ENCODE data around the gene MYO19.

Gene MYO19, protein sequence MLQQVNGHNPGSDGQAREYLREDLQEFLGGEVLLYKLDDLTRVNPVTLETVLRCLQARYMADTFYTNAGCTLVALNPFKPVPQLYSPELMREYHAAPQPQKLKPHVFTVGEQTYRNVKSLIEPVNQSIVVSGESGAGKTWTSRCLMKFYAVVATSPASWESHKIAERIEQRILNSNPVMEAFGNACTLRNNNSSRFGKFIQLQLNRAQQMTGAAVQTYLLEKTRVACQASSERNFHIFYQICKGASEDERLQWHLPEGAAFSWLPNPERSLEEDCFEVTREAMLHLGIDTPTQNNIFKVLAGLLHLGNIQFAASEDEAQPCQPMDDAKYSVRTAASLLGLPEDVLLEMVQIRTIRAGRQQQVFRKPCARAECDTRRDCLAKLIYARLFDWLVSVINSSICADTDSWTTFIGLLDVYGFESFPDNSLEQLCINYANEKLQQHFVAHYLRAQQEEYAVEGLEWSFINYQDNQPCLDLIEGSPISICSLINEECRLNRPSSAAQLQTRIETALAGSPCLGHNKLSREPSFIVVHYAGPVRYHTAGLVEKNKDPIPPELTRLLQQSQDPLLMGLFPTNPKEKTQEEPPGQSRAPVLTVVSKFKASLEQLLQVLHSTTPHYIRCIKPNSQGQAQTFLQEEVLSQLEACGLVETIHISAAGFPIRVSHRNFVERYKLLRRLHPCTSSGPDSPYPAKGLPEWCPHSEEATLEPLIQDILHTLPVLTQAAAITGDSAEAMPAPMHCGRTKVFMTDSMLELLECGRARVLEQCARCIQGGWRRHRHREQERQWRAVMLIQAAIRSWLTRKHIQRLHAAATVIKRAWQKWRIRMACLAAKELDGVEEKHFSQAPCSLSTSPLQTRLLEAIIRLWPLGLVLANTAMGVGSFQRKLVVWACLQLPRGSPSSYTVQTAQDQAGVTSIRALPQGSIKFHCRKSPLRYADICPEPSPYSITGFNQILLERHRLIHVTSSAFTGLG

DNA sequence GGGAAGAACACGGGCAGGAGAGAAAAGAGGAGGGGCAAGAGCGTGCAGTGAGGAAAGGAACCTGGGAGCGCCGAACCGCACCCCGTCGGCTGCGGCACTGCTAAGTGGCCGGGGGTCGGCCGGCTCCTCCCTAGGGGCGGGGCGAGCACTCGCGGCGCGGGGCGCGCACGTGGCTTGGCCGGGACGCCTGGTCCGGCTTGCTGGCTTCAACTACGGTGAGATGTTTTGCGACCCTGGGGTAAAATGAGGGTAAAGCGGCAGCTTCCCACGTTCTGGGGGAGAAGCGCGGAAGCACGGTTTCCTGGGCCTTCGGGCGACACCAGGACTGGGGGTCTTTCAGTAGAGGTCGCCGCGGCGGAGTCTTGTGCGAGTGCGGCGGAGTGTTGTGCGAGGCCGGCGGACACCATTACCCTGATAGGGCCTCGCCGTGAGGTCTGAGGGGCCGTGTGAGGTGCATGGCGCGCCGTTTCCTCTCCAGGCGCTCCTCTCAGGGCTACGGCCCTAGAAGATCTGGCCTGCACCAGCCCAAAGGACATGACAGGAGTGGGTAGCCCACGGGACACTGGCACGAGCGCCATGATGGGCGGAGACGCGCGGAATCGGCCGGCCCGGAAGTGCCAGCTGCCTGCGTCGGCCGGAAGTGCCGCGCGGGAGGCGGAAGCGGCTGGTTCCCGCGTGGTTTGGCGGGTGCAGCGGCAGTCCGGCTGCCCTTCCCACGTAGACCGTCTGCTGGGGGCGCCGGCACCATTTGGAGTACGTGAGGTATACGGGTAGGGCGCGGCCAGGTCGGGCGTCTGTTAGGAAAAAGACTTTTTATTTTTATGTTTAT lies at the start of gene MYO19, which contains the start of gene PIGW:
MYO19 (minus strand) TSS at position 29 of the 829 bp plus-strand sequence. CDS start 2,330 bp downstream, outside the sequence.
PIGW (plus strand) TSS at position 148 of the 829 bp plus-strand sequence. CDS start 2,115 bp downstream, outside the sequence.
- peak; percentile 85 for DNase-seq (ENCODE audit: low spot score)

DNA sequence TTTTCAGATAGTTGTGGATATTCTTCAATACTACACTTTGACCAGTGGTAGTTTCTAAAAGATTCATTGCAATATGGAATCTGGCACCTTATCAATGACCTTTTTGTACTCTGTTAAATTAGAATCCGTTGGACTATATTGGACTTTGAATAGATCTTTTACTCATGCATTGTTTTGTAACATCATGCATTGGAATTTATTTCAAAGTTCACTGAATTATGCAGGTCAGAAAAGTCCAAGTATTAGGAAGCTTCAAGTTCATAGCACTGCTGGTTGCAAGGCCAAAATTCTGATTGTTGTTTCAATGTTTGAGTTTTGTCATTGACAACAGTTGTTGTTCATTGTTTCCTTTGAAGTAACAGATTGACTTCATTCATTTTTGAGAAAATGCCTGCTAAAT lies 49.1 kb upstream of the MYO19 start:
- no peak for DNase-seq (ENCODE audit: low spot score)

DNA sequence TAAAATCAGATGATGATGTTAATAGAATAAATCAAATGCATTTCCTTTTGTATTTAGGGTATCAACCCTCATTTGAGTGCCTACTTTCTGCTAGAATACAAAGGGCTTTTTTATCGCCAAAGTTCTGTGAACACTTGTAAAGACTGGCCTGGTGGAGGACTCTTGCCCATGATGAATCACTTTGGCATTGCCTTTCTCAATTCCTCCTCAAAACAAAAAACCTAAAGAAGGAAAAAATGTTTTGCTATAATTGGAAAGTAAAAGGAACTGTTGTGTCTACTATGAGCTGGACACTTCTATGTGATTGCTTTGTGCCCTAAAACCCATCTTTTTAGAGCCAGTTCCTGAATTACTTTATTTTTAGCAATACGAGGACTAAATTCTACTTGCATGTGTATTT lies 44.0 kb upstream of the MYO19 start:
- no peak for DNase-seq (ENCODE audit: low spot score)

DNA sequence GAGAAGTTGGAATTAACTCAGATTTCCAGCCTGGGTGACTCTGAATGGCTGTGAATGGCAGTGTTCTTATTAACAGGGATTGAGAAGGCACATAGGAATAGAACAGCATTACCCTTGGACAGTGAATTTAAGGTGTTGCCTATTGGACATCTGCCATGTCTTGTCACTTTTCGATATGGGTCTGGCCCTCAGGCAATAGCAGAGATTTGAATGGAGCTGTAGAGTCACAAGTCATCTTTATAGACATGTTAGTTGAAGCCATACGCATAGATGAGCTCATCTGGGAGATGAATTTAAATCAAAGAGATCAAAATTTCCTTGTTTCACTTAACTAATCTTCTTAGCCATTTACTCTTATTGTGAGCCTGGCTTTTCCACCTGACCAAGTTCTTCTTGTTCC lies 42.1 kb upstream of the MYO19 start:
- DNase-seq (ENCODE audit: low spot score): no peak

DNA sequence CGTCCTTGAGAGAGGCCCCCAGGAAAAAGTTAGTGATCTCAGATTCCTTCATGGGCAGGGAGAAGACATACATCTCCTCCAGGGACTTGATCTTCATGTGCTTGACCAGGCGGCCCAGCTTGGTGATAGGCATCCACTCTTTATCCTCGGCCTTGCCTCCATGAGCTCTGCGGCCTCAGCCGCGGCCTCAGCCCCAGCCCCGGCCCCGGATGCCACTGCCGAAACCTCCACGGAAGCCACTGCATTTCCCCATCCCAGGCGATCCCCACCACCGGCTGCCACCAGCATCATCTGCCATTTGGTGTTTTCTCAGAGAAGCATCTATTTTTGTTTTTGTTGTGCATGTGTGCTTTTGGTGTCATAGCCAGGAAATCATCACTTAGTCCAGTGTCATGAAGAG lies 40.4 kb upstream of the MYO19 start:
- DNase-seq (ENCODE audit: low spot score): no peak

DNA sequence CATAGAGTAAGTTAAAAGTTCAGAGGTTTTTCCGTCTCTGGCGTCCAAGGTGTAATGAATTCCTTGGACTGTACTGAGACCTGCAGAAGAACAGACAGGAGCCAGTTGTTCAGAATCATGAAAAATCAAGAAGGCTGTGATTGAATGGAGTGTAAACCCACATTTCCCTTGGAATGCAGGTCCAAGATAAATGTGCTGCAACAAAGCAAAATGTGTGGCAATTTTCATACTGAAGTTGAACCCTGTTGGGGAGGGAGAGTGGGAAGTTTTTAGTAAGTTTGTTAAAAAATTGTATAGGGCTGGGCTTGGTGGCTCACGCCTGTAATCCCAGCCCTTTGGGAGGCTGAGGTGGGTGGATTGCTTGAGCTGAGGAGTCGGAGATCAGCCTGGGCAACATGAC lies 31.4 kb upstream of the MYO19 start:
- no peak for DNase-seq (ENCODE audit: low spot score)

DNA sequence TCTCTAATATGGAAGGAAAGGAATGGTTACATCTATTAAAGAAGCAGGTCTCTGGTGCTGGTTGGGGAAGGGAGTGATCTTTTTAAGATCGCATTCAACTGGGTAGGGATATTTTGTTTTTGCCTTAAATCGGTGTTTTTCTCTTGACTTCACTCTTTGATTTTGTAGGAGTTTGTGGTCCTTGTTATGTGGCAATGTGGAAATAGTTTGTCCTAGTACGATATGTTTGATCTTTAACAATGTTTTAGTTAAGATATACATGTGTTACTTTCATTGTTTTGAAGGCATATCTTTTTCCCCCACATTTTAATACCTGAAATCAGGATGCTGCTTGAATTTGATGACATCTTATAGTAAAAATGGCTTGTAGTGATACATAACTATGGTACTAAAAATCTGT lies 18.8 kb upstream of the MYO19 start:
- DNase-seq (ENCODE audit: low spot score): no peak

DNA sequence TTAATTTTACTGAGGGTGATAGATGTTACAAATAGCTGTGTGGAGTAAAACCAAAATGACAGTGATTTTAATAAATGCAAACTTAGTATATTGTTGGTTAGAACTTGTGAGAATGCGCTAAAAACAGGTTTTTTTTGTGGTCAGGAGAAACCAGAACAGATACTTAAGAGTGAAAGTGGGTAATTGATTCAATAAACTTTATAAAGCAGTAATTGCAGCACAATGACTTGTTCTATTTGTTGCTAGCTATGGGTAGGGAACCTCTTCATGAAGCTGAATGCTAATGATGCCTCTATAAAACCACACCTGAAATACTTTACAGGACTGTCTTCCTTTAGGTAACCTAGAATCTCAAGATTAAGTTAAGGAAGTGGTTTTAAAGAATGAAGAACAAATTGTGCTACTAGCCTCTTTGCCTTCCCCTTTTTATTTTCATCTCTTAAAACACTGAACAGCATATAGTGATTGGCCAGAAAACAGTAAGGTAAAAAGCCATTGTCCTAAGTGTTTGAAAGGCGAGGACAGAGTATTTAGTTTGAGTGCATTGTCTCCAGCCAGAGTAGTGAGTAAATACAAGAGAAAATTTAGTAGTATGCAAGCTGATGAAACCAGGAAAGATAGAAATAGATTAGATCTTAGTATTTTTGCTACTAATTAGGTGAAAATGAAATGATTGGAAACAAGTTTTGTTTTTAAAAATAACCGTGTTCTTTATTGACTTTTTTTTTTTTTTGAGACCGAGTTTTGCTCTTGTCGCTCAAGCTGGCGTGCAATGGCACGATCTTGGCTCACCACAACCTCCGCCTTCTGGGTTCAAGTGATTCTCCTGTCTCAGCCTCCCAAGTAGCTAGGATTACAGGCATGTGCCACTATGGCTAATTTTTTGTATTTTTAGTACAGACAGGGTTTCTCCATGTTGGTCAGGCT lies 16.1 kb upstream of the MYO19 start:
- DNase-seq (ENCODE audit: low spot score): peak; percentile 20

DNA sequence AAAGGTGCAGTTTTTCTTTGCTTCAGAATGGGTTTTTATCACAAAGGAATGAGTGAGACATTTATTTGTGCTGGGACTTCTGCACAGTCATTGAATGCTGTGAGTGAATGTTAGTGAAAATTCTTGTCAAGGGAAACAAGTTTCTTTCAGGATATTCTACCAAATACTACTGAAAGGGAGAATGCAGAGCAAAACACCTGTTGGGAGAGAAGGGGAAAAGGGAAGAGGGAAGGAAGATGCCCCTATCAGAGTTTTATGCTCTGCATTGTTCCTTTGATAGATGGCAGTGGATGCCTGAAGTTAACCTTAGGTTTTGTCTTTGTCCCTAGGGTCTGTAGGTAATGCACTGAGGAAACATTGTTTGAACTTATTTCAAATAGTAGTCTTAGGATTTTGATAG lies 13.1 kb upstream of the MYO19 start:
- DNase-seq (ENCODE audit: low spot score): no peak

DNA sequence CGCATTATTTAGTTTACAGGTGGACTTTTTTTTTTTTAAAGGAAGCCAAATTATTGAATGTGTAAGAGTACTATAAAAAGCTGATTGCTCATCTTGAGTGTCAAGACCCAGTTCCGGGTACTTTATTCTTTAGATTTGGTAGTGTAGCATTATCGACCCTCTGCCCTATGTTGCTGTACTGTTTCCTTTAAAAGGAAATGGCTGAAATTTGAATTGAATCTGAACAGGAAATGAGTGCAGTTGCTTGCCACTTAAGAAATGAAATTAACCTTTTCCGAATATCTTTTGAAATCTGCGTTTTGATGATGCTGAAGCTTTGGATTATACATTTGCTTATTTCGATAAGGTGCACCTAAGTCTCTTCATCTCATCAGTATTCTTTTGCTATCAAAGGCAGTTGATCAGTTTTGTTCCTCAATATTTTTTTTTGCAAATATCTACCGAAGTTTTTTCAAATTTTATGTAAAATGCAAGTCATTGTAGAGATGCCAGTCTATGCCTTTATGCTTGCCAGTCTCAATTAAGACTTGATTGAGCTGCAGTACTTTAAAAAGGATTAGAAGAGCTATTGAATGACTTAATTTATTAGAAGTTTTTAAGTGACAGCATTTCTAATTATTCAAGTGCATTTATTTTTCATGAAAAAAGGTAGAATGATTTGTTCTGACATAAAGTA lies 11.9 kb upstream of the MYO19 start:
- DNase-seq (ENCODE audit: low spot score): peak; percentile 7

DNA sequence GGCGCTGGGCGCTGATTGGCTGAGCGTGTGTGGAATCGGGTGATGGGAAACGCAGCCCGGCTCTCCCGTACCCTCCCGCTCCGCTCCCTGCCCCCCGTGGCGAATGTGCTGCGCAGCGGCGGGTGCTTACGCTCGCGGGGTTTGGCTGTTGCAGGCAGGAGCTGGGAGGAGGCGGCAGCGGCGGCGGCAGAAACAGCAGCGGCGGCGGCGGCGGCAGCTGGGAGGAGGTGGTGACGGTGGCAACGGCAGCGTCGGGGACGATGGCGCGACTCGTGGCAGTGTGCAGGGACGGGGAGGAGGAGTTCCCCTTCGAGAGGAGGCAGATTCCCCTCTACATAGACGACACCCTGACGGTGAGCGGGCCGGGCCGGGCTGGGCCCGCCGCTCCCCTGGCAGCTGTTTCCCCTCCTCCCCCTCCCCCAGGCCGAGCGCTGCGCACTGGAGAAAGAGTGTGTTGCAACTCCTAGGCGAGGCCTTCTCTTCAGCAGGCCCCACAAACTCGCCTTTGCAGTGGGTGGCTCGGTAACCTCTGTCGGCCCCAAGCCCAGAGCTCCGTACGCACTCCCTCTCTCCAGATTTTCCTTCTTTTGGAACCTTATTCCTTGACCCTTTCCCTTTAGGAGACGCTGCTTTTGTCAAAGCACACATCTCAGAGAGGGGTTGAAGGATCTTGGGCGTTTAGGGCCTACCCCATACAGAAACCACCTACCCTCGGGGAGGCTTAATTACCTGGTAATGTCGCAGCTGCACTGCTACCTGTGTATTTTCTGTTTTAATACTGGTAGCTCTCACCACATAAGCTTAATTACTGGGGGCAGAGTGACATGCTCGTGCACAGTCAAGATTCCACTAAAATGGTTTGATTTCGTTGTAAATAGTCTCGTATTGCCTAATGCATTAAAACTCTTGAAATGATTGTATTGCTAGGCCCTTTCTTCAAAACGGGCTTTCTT lies 11.1 kb upstream of the MYO19 start:
- DNase-seq (ENCODE audit: low spot score): peak; percentile 97

DNA sequence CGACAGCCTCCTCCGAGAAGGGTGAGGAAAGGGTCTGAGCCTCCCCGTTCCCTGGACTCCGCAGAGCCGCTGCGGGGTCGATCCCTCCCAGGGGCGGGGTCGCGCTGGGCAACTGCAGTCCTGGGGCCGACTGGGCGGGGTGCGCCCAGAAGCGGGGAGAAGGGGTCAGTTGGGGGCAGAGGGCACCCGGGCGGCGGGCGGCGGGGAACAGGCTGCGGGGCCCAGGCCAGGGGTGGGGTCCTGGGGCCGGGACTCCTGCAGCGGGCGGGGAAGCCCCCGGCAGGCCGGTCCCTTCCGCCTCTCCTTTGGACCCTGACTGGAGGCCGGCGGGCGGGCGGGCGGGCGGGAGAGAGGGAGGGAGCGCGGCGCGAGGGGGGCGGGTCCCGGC lies 10.4 kb upstream of the MYO19 start:
- no peak for DNase-seq (ENCODE audit: low spot score)

DNA sequence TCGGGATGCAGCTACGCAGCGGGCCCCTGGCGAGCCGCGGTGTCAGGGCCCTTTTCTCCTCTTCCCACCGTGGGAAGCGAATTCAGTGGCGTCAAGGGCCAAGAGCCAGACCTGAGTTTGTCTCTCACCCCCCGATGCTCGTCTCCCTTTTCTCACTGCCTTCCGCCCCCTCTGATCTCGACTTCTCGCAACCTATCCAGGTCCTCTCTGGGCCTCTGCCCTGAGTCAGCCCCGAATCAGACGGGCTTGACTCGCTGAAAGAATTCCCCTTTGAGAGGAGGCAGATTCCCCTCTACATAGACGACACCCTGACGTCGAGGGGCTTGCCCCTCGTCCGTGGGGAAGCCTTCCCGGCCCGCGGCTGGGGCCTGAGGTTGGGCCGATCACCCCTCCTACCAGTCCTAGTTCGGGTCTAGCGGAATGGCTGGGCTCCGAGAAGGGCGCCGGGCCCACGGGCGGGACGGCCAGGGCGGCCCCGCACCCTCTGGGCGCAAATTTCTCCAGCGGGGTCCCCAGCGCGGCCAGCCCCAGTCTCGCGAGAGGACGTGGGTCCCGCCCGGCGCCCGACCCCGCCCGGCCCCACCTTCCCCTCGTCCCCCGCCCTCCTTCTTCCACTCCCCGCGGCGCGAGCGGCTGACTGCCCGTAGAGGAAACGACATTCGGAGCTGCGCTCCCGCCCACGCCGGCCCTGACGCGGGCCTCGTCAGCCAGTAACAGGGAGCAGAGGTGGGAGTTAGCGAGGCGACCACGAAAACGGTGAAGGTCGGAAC lies 9.8 kb upstream of the MYO19 start, which contains the start of gene GGNBP2:
GGNBP2 (plus strand) TSS at position 613 of the 770 bp plus-strand sequence. CDS start 806 bp downstream, outside the sequence.
- DNase-seq (ENCODE audit: low spot score): peak; percentile 91

DNA sequence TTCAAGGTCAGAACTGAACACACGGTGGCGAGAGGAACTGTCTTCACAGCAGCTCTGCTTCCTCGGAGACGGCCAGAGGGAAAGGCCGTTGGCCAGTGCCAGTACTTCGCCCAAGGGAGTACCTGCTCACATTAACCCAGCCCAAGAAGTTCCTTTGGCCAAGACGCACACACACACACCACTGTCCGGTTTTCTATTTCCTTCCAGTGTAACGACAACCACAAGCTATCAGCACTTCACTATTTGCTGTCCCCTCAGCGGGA lies 9.3 kb upstream of the MYO19 start:
- peak; percentile 15 for DNase-seq (ENCODE audit: low spot score)

DNA sequence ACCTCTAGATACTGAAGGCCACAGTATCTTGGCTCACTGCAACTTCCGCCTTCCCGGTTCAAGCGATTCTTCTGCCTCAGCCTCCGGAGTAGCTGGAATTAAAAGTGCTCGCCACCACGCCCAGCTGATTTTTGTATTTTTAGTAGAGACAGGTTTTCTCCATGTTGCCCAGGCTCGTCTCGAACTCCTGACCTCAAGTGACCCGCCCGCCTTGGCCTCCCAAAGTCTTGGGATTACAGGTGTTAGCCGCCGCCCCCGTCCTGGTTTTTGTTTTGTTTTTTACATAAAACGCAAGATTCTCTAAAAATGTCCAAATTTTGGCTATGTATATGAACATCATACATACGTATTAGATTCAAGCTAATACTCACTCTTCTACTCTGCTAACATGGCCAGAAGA lies 8.1 kb upstream of the MYO19 start:
- DNase-seq (ENCODE audit: low spot score): no peak

DNA sequence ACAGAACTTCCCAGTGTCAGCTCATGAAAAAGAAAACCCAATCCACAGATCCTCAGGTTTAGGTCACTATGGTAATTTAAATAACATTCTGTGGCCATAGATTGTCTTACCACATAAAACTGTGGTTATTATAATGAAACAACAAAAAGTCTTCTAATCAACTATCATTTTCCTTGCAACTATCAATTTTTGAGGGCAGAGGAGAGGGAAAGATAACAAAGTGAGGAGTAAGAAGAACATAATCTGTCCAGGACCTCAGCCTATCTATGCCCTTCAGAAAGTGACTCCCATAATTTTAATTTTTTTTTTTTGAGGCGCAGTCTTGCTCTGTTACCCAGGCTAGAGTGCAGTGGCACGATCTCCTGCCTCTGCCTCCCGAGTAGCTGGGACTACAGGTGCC lies 6.0 kb upstream of the MYO19 start:
- DNase-seq (ENCODE audit: low spot score): no peak

DNA sequence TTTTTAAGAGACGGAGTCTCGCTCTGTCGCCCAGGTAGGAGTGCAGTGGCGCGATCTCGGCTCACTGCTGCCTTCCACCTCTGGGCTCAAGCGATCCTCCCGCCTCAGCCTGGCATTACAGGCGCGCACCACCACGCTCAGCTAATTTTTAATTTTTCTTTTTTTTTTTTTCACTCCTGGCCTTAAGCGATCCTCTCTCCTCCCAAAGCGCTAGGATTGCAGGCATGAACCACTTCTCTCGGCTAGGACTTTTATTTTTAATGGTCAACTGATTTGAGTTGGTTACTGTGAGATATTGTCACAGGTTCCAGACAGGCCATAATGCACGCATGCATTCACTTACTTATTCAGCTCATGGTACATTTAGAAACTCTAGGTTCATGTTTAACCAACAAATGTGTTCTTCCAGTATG lies 1.0 kb upstream of the MYO19 start:
- DNase-seq (ENCODE audit: low spot score): no peak

Data from CD4-positive, alpha-beta T cell treated with Interleukin-2 at 100 ng/mL for 4 hours (primary cell).